Stimulated activated CD8-positive, alpha-beta memory T cell treated with anti-CD3 and anti-CD28 coated beads, Interleukin-15, amount 100 ng/mL, for 24 hours (primary cell): ENCODE data around the gene ANO10.
"Not testable (repeated sequence)": the region's sequence is repeated elsewhere in the genome, so short reads cannot be mapped to it uniquely, and the experiment has no call there.

Experiments
- DNase-seq: peaks from one replicate; pipeline ENCODE4 v3.0.0-alpha.2; 2020; ENCODE audit warnings: low read depth

ANO10 gene

DNA sequence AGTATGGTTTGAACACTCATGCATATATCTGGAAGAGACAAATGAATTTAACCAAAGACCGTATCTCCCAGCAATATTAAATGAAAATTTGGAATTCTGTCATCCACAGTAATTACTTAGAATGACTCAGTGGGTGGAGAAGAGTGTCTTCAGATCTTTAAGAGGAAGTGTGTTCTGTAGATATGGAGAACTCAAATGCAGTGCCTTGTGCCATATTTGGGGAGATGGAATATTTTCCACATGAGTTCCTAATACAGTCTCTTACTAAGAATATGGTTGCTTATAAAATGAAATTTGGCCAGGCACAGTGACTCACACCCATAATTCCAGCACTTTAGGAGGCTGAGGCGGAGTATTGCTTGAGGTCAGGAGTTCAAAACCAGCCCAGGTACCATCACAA, 40.5 kb downstream of the ANO10 start:
- DNase-seq, result no peak

DNA sequence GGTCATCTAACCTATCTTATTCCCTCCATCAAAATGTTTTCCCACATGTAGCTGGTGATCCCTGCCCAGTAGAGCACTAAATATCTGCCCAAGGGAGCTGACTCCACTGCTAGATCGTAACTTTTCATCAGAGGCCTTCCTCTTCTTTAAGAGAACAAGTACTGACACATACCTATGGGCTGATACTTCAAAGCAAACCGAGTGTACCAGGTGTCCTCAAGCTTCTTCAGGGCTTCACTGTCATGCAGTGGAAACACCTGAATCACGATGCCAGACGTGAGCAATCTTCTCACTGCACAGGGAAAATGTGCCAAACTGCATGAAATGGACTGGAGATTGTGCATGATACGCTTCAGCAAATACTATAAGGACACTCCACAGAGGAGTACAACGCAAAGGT, 41.6 kb downstream of the ANO10 start:
- no peak for DNase-seq

DNA sequence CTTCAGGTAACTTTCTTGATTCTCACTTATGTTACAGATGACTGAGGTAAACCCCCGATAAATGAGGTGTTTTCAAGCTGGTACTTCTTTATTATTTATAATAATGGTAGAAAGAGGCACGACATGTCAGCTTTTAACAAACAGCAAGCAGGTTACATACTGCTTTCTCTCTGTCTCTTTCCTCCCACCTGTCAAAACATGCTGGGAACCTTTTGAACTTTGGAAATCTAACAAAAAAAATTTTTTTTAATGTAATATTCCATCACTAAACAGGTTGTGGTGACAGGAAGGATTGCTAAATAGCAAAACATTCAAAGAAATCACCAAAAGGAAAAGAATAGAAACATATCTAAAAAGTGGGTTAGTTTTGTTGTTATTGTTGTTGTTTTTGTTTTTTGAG, 48.2 kb downstream of the ANO10 start:
- no peak for DNase-seq

DNA sequence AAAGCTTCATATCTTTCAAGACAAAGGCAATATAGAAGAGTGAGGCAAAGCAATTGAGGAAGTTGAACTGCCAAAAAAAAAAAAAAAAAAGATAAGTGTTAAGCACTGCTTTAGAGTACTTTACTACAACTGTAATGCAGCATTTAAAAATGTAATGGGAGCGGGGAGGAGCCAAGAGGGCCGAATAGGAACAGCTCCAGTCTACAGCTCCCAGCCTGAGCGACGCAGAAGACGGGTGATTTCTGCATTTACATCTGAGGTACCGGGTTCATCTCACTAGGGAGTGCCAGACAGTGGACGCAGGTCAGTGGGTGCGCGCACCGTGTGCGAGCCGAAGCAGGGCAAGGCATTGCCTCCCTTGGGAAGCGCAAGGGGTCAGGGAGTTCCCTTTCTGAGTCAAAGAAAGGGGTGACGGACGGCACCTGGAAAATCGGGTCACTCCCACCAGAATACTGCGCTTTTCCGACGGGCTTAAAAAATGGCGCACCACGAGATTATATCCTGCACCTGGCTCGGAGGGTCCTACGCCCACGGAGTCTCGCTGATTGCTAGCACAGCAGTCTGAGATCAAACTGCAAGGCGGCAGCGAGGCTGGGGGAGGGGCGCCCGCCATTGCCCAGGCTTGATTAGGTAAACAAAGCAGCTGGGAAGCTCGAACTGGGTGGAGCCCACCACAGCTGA, 56.0 kb downstream of the ANO10 start:
- not testable (repeated sequence) for DNase-seq

DNA sequence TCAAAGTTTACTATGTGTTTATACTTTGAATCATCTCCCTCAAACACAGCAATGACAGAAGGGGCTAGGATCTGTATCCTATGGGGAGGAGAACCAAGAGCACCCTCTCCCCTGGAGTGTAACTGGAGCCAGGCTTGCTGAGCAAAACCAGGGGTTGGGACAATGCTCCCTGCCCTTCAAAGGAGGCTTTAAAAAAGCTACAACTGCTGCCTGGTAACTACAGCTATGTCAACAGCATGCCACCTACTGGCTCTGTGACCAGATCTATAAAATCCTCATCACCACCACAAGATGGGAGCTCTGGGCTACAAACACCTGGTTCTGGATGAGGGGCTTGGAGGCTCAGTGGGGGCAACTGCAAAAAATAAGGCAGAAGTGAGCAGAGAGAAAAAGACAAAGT, 61.9 kb downstream of the ANO10 start:
- no peak for DNase-seq

DNA sequence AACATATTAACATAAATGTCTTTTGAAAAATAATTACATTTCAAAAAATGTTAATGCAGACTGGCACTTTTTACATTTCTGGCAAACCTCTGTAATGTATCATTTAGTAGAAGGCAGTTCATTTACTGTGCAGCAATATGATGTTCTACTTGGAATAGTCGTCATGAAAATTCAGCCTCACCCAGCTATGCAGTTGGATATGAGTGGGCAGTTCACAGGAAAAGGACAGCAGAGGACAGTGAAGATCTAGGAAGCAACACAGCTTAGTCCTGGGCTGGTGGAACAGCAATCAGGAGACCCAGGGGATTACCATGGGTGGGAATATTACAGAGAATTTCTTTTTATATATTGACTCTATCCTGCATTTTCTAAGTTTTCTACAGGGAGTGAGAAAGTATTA, 63.6 kb downstream of the ANO10 start:
- no peak for DNase-seq

DNA sequence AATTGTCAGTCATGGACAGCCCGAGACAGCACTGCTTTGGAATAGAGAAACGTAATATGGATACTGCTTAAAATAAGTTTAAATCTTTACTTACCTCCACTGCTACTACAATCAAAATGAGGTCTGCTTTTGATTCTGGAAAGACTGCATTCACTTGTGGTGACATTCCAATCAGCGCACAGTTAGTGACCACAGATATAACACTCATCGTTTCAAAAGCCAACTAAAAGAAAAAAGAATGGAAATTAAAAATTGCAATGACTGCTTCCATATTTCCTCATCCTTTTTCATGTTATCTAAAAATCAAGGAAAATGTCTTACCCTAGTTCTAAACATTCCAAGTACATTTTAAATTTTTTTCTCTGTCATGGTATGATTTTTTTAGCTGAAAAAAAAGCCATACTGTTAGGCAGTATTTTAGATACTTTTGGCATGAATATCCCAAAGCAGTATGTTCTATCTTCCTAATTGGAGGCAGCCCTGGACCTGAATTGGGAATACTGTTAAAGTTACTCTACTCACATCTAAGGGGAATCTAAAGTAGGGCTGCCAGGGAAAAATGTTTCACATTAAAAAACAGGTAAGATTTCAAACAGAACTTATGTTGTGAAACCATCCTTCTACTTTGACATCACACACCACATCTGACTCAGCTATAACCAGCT, 72.1 kb downstream of the ANO10 start:
- no peak for DNase-seq

DNA sequence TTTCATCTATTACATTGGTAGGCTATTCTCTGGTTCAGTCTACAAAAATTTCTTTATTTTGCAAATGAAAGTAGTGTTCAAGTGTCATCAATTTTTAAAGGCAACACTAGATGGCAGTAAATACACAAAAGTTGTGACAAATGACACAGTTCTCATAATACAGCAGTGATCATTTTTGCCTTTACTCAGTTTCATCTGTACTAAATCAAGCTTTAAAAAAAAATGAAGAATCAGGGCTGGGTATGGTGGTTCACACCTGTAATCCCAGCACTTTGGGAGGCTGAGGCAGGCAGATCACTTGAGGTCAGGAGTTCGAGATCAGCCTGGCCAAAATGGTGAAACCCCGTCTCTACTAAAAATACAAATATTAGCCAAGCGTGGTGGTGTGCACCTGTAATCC, 77.5 kb downstream of the ANO10 start:
- not testable (repeated sequence) for DNase-seq

DNA sequence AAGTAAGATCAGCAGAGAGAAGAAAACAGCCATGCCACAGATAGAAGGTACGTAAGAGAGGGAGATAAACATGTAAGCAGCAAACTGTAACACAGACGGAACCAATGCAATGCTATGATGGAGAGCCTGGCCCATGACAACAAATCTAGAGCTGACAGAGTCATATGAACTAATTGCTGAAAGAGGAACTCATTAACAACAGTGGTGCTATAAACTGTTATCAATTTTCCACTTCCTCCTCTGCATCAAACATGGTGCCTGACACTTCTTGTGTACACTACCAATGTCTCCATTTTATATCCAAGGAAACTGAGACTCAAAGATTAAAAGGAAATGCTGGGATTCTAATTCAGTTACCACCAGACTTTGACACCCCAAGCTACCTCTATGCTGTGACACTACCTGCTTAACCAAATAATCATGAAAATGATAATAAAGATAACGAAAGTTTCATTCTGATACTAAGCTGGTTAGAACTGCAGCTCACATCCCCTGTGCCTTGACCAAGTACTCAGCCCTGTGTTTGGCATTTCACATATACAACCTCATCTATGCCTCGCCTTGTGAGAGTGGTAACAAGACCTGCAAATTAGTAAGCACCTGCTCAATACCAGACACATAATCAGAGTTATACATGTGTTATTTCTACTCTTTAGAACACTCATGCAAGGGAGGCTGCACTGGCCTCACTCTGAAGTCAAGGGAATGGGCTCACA, 79.3 kb downstream of the ANO10 start:
- no peak for DNase-seq

DNA sequence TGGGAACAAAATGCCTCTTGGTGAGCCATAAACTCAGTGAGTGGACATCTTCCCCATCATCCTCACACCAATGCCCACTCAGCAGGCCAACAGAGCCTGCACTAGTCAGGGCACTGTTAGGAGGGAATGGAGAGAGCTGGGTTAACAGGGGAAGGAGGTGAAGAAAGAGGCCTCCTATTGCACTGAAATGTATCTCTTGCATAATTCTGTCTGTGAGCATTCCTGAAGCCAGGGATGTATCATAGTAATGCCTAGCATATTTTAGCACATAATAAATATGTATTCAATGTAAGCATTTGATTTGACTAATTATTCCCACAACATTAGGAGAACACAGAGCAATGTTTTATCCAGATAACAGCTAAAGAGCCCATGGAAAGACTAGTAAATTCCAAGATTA, 81.2 kb downstream of the ANO10 start:
- DNase-seq, result no peak

DNA sequence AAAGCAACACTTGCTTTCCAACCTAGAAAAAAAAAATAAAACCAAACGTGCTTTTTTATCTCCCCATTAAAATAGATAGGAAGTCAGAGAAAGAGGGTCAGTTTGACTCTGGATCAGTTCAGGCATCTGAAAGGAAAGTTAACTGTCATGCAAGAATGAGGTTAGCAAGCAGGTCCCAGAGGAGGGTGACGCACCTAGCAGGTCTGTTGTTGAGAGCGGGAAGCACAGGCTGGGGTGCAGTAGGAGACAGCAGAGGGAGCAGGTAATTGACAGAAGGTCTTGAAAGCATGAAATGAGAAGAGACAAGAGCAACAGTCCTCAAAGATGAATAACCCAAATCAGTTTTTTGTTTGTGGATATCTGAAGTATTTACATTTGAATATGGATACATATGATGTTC, 82.5 kb downstream of the ANO10 start:
- no peak for DNase-seq

DNA sequence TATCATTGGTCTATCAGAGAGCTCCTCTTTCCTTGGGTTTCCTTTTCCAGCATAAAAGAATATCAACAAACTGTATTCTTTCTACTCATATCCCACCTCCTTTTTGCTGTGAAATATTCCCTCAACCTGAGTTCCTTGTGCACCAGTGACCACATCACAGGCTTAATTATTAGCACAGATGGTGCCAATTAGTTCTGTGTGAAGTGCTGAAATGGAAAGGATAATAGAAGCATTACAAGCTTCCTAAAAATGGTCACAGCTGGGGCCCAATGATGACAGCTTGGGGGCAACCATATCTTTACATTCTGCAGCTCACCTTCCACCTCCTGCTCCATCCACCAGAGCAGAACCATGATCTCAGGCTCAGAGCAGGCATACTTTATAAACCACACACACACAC, 84.6 kb downstream of the ANO10 start:
- DNase-seq, result no peak

DNA sequence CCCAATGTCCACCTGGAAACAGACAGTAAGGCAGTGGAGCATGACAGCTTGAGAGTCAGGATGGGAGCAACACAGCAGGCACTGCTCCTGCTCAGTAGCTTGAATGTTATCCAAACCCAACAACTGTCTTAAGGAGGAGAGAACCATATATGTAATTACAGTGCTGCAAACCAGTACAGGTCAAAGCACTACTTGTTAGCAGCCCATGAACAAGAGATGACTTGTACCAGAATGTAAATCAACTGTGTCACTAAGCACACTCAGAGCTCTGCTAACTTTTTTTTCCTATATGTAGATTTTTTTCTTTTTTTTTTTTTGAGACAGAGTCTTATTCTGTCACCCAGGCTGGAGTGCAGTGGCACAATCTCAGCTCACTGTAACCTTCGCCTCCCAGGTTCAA, 87.1 kb downstream of the ANO10 start:
- no peak for DNase-seq

DNA sequence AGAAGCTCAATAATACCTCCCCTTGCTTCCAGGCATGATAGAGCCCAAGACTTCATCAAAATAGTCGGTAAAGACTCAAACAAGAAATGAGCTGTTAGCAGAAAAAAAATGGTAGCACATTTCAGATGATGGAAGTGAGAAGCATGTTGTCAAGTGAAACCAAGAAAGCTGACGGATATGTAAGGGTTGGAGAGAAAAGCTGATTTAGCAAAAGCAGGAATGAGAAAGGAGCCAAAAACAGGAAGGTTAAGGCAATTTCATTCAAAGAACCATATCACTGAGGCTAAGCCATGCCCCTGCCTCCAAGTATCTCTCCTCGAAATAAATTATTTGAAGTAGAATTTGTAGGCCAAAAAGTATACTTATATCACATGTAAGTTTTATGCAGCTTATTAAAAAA, 88.8 kb downstream of the ANO10 start:
- no peak for DNase-seq

DNA sequence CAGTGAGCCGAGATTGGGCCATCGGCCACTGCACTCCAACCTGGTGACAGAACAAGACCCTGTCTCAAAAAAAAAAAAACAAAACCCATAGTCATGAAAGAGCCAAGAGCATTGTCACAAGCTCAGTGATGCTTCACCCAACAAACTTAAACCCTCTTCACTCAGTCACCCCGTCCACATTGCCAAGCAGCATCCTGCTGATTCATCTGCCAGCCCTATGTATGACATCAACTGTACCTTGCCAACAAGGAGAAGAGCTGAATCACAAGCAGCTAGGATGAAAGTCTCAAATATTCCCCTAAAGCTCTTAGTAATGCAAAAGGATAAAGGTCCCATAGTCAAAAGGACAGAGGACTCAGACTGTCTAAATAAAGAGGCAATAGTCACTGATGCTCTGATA, 90.0 kb downstream of the ANO10 start:
- no peak for DNase-seq

DNA sequence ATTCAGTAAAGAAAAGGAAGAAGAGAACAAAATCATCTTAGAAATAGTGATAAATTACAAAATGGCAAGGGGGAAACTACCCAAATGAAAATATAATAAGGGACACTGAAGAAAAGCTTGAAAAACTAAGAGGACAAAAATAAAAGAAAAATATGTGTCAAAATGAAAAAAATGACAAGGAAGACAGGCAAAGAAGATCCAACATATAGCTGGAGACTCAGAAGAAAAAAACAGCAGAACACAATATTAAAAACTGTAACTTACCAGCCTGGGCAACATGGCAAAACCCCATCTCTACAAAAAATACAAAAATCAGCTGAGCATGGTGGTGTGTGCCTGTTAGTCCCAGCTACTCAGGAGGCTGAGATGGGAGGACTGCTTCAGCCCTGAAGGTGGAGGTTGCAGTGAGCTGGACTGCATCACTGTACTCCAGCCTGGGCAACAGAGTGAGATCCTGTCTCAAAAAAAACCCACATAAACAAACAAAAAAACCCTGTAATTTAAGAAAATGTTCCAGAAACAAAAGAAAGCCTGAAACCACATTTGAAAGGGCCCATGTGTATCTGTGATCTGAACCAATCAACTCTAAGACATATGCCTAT, 93.2 kb downstream of the ANO10 start:
- no peak for DNase-seq

DNA sequence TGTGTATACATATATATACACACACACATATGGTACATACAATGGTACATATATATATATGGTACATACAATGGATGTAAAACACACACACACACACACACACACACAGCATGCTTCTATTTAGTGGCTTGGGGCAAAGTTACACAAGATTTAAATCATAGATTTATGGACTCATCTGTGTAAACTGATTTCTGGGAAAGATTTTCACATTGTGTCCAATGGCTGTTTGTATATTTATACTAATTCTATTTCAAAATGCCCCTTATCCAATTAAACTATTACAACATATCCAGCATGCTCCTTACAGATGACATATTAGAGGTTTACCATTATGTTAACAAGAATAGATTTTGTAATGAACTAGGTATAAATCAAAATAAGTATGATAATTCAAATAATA, 94.9 kb downstream of the ANO10 start:
- DNase-seq, result no peak

DNA sequence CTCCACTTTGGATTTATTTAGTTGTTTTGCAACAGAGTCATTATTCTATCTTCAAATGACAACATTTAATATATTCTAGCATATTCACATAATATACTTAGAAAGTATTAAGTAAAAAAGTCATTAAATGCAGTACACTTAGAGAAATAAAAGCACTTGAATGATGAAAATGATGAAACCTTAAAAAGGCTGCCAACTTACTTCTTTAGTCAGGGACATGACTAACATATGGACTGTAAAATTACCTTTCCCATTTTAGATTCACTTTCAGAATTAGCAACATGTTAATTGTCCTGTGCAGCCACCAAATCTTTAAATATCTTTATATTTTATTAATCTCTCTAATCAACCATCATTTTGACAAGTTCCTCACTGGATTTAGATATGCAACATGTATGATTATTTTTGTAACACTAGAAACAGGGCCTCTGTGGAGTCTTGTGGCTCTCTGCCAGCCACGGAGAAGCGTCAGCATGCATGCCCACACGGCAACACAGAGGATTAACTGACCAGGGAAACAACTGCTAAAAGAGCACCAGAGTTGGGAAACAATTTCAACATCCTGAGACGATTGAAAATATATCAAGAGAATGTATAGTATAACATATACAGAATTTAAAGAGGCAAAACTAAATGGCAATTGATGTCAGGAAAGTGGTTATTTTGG, 95.7 kb downstream of the ANO10 start:
- no peak for DNase-seq

DNA sequence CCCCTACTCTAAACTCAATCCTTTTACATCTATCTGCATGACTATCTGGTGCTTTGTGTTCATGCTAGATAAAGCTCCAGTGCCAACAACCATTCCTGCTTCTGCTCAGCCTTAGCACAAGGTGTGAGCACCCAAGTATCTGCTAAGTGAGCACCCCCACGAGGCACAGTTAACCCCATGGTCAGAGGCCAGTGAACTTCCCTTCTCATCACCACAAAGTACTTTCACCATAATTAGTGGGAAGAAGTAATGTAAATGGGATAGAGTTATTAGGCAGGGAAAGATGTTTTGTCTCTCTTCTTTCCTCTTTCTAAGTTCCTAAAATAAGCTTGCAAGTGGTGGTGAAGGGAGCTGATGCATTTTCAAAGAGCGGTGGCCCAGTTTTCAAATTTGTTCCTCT, 96.4 kb downstream of the ANO10 start:
- no peak for DNase-seq

DNA sequence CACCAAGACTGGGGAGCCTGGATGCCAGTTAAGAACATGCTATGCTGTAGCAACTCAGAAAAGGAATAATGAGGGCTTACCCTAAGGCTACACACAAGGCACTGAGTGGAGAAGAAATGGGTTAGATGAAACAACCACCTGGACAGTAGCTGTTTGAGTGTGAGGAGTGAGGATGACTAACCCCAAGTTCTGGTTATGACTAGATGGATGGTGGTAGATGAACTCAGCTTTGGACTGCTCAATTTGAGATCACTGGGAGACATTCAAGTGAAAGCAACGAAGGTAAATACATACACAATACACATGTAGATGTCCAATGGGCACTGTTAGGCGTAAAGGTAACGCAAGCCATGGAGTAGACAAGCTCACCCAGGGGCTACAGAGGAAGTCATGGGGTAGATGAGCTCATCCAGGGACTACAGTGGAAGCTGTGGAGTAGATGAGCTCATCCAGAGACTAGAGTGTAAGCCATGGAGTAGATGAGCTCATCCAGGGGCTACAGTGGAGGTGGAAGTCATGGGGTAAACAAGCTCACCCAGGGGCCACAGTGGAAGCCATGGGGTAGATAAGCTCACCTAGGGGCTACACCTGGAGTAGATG, 98.3 kb downstream of the ANO10 start:
- DNase-seq, result no peak

DNA sequence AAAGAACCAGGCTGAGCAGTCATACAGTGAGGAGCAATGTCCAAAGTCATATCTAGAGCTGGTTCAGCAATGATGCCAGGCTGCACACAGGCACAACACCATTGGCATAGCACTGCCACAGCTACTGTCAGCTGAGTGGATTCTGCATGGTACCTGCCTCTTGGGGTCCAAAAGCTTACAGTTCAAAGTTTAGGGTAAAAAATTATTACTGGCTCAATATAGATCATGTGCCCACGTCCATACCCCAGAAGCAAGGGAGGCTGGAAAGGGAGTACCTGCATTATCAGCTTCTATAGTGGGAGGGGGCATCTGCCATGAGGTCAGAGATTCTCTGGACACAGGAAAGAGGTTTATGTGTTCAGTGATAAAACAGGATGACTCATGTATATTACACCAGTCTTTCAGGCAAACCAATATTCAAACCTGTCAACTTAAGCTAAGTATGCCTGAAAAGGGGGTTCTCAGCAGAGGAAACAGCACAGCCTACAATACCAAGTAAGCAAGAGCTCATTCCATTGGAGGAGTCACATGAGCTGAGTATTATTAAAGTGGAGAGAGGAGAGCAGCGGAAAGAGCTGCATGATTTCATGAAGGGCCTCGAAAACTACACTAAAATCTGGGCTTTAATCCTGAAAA, 99.0 kb downstream of the ANO10 start:
- DNase-seq, result no peak

DNA sequence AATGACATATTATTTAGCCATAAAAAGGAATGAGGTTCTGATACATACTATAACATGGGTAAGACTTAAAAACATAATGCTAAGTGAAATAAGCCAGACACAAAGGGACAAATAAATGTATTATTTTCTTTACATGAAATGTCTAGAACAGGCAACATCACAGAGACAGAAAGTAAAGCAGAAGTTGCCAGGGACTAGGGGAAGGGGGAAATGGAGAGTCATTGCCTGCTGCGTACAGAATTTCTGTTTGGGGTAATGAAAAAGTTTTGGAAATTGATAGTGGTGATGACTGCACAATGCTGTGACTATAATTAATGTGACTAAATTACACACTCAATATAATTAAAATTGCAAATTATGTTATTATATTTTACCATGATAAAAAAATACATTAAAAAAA, 99.9 kb downstream of the ANO10 start:
- DNase-seq, result no peak
